HG02840 (cell line): Measurements from ENCODE around the gene GOLGA8O.
"Not testable (repeated sequence)": the region's sequence is repeated elsewhere in the genome, so short reads cannot be mapped to it uniquely, and the experiment has no call there.

Source experiments
- ATAC-seq: cut with Tn5 transposase; IDR thresholded peaks from one replicate; pipeline ENCODE4 v1.9.1; 2021; ENCODE audit warnings: mild to moderate bottlenecking, moderate library complexity, moderate number of reproducible peaks; ENCODE audit not compliant: unreplicated experiment, low FRiP score

The GOLGA8O gene, protein sequence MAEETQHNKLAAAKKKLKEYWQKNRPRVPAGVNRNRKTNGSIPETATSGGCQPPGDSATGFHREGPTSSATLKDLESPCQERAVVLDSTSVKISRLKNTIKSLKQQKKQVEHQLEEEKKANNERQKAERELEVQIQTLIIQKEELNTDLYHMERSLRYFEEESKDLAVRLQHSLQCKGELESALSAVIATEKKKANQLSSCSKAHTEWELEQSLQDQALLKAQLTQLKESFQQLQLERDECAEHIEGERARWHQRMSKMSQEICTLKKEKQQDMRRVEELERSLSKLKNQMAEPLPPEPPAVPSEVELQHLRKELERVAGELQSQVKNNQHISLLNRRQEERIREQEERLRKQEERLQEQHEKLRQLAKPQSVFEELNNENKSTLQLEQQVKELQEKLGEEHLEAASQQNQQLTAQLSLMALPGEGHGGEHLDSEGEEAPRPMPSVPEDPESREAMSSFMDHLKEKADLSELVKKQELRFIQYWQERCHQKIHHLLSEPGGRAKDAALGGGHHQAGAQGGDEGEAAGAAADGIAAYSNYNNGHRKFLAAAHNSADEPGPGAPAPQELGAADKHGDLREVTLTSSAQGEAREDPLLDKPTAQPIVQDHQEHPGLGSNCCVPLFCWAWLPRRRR

DNA sequence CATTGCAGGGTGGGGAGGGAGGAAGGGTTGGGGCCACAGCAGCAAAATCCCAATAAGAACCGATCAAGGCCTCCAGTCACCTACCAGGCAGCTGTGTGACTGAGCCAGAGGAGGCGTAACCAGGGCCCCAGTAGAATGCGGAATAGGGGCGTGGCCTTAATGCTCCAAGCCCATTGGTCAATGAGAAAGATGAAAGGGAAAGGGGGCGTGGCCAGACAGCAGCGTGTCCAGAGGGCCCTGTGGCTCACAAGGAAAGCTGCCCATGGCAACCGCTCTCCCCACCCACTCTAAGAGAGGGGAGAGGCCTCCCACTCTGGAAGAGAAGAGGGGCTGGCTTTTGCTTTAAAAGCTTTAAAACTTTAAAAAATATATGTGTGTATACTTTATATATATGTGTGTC, at the start of gene GOLGA8O:
GOLGA8O (minus strand) TSS at position 101 of the 400 bp plus-strand sequence; CDS start at position 3, 98 bp downstream.
- not testable (repeated sequence) for ATAC-seq

DNA sequence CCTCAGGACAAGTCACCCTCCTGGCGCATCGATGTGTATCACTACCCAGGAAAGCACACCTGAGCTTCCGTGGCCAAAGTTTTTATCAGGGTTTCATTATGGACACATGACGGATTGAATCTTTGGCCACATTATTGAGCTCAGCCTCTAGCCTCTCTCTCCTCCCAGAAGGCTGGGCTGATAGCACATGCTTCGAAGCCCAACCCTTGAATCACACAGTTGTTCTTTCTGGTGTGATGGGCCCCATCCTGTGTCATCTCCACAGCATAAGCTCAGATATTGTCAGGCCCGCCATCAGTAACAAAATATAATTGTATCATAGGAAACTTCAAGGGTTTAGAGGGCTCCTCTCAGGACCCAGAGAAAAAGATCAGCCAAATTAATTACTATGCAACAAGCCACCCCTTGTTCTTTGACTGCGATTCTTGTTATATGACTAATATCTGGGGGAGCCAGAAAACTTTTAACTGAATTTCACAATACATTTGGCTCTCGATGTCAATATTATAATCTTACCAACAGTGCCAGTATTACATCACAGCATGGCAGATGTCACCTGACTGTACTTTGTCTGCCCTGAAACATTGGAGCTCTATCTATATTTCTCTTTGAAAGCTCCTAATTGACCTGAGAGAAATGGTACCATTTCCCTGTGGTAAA, 48.8 kb upstream of the GOLGA8O start:
- not testable (repeated sequence) for ATAC-seq

DNA sequence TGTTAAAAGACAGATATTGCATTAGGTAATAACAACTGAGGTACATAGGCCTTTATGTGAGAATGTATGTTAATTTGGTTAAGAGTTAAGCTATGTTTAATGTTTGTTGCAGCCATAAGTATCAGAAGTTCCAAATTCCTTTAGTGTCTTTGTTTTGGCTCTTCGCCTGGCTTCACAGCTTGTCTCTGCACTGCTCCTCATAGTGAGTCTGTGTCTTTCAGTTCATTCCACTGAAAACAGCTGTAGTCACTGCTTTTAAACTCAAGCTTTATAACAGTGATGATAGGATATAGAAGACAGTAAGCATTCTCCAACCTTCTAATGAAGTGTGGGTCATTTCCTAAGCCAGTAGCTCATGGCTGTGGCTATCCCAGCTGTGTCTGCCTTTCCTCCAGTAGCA, 47.5 kb upstream of the GOLGA8O start:
- ATAC-seq = not testable (repeated sequence)

DNA sequence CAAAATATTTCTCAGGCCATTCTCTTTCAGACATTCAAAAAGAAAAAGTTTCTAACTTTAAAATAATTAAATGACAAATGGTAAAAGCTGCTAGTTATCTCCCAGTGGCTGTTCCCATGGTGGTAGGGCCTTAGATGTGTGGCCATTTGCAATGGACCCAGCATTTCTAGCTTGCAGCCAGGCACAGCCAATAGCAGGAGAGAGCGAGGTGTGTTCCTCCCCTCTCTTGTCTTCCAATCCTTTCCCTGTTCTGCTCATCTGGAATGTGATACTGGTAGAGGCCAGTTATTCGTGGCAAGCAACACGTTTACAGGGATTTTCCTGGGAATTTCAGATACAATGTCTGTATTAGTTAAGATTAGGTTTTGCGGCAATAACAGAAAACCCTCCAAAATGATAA, 37.3 kb upstream of the GOLGA8O start:
- not testable (repeated sequence) for ATAC-seq

DNA sequence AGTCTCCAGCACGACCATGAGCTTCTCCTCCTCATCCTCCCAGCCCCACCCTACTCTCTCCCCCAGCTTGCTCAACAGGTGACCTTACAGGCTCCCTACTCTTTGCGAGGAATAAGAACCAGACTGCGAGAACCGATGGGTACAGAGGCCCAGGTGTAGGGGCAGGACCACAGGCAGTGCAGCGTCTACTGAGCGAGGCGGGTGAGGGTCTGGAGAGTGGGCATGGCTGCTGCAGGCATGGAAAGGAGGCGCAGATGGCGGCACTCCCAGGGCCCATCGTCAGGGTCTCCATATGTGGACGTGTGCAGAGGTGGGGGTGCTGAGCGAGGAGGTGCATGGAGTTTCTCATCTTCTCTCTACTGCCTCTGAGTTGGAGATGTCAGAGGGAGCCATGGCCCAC, 31.0 kb upstream of the GOLGA8O start:
- ATAC-seq = not testable (repeated sequence)

DNA sequence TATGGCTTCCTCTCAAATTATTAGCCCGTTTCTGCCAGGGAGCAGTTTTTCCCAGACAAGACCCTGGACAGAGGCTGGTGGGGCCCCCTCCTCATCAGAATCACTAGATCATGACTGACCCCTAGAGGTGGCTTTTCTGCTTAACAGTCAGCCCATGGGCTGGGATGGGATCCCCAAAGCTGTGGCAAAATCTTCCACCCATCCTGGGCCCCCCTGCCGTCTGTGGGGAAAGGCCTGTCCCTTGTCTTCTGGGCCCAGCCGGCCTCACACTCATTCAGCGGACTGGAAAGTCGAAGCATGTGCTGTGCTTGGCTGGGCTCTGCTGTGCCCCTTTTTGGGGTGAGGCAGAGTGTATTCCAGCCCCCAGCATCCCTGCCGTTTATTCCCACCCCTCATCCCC, 27.9 kb upstream of the GOLGA8O start:
- ATAC-seq = not testable (repeated sequence)

DNA sequence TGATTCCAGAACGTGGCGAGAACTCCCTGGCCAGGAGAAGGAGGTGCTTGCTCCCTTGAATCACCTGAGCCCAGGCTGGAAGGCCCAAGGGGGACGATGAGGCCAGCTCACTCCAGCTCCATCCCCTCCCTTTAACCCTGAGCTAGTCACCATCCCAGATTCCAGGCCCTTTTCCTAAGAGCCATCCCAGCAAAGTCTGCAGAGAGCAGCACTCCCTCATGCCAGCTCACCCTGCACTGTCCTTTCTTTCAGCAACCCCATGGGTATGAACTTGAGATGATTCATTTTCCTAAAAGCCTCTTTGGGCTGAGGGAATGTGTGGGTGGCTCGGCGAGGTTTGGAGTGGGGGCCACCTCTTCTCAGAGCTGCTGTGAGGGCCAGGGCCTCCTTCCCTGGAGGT, 26.2 kb upstream of the GOLGA8O start:
- not testable (repeated sequence) for ATAC-seq

DNA sequence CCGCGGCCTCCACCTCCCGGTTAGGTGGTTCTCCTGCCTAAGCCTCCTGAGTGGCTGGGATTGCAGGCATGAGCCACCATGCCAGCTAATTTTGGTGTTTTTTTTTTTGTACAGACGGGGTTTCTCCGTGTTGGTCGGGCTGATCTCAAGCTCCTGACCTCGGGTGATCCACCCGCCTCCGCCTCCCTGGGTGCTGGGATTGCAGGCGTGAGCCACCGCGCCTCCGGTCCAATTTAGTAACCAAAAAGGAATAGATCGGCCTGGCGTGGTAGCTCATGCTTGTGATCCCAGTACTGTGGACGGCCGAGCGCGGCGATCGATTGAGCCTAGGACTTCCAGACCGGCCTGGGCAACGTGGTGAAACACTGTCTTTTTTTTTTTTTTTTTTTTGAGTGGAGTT, 12.6 kb upstream of the GOLGA8O start:
- not testable (repeated sequence) for ATAC-seq

DNA sequence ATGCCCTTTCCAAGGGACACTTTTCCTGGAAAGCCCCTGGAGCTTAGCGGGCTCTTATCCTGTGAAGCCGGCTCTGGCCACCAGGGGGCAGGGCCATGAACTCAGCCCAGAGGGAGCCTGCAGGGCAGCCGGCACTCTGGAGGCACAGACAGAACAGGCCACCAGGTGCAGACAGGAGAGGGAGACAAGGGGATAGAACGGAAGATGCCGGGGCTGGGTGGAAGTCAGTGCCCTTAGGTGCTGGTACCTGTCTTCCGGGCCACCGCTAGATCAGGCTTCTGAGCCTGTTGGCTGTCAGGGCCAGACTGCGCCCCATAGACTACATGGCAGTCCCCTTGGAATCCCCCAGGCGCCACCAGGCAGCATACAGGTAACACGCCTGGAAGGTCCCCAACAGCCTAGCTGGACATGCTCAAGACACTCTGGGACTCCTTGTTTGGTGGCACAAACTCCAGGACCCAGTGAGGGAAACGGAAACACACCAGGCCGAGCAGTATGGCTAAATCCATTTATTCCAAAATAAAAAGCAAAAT, 14.9 kb downstream of the GOLGA8O start:
- not testable (repeated sequence) for ATAC-seq

DNA sequence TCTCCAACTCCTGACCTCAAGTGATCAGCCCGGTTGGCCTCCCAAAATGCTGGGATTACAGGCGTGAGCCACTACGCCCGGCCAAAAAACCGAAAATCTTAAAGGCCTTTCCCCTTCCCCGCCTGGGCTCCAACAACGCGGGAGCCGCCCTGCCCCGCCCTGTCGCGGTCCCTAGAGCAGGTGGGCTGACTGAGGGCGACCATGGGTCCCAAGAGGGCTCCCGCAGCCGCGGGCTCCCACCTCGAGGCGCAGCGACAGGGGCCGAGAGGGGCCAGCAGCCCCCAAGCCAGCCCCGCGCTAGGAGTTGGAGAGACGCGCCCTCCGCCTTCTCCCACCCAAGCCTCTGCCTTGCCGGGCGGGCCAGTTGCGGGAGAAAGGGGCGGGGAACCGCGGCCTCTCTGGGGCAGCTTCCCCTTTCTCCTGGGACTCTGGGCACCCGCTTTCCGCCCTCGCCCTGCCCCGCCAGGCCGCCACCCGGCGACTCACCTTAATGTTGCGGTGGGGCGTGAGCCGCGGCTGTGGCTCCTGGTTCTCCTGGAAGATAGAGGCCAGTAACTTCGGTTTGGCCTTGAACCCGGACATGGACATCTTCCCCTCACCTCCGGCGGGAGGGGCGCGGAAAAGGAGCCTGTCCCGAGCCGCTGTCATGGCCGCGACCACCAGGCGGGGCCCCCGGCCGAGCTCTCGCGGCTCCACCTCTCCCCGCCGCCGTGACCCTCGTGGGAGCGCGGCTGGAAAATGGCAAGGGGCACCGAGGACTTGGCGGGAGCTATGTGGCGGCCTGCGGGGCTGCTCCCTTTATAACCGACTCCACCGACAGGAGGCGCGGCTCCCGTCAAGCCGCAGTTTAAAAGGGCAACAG, 21.1 kb downstream of the GOLGA8O start:
- not testable (repeated sequence) for ATAC-seq

DNA sequence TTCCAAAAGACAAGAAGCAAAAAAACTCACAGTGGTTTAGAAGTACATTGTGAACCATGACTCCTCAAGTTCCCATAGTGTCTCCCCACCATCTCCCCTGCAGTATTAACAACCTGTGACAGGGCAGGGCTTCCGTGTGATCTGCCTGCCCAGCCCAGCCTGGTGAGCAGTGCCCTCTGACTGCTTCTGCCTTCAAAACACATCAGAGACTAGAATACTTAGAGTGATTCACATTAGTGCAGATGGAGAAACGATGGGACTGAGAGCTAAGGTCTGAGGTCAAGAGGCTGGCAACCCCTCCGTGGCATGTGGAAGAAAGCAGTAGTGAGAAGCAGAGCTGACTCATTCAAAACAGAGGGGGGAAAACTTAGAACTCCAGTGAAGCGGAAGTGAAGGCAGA, 27.8 kb downstream of the GOLGA8O start:
- not testable (repeated sequence) for ATAC-seq

DNA sequence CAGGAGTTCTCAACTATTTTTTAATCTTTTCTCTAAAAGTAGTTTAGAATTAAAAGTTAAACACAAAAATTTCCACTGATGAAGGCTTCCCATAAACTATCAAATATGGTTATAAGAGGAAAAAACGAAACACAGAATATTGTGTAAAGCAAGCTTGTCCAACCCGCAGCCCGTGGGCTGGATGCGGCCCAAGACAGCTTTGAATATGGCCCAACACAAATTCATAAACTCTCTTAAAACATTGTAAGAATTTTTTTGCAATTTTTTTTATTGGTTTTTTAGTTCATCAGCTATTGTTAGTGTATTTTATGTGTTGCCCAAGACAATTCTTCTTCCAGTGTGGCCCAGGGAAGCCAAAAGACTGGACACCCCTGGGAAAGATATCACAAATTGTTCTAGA, 28.9 kb downstream of the GOLGA8O start:
- ATAC-seq = not testable (repeated sequence)

DNA sequence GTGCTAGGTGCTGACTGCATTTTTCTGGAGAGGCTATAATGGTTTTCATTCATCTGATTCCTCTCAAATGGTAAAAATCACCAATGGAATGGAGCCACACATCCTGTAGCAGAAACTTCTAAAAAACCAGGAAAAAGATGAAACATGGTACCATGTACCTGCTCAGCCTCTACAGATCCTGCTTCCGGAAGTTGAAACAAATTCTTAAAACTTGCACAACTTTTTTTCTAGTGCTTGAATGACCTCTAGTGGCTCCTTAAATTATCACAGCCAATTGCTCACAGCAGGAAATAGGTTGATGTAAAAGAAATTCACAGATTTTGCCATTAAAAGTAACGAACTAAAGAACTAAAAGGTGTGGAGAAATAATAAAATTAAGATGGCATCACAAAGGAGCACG, 47.5 kb downstream of the GOLGA8O start:
- not testable (repeated sequence) for ATAC-seq

DNA sequence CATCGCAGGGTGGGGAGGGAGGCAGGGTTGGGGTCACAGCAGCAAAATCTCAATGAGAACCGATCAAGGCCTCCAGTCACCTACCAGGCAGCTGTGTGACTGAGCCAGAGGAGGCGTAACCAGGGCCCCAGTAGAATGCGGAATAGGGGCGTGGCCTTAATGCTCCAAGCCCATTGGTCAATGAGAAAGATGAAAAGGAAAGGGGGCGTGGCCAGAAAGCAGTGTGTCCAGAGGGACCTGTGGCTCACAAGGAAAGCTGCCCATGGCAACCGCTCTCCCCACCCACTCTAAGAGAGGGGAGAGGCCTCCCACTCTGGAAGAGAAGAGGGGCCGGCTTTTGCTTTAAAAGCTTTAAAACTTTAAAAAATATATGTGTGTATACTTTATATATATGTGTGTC, 52.2 kb downstream of the GOLGA8O start, which contains the start of gene GOLGA8K:
GOLGA8K (minus strand) TSS at position 101 of the 400 bp plus-strand sequence; CDS start at position 3, 98 bp downstream.
- ATAC-seq = not testable (repeated sequence)

DNA sequence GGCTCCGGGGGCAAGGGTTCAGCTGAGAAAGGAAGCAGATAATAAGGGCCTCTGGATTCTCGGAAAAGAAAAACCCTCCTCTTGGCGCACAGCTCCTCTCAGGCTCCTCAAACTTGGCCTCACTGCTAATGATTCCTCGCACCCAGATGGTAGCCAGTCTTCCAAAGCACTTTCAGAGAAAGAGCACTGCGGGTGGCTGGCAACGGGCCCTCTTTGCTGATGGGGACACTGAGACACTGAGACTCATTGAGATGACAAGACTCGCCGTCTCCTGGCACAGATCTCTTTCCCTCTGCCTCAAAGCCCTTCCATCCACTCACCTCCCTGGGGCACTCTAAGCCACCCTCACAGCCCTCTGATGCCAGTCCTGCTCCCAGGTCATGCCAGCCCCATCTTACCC, 58.9 kb downstream of the GOLGA8O start:
- ATAC-seq = not testable (repeated sequence)
